G401 (cell line): ENCODE results near the gene MLPH. TPM values are rescaled to one million over a fixed set of nuclear protein-coding genes. Genes with fewer than 3 reads are reported as not detected.

Source experiments
- DNase-seq: peaks from one replicate; pipeline ENCODE4 v3.0.0-alpha.2; 2015; ENCODE audit warnings: low spot score
- in situ Hi-C: cut with HindIII; loops from 2 replicates; pipeline ENCODE4 v1.10.0; 2016; ENCODE audit warnings: low sequenced_read_pairs, mixed read lengths
- total RNA-seq: library from RNA; depleted of rRNA; stranded (reverse); fragments of >200 nt; shearing (Covaris generic); gene quantifications from 2 replicates; pipeline ENCODE4 v1.2.3, GENCODE V29; 2014

Gene MLPH
- total RNA-seq, 1 experiment from 2014 or later: 1.6 TPM

DNA sequence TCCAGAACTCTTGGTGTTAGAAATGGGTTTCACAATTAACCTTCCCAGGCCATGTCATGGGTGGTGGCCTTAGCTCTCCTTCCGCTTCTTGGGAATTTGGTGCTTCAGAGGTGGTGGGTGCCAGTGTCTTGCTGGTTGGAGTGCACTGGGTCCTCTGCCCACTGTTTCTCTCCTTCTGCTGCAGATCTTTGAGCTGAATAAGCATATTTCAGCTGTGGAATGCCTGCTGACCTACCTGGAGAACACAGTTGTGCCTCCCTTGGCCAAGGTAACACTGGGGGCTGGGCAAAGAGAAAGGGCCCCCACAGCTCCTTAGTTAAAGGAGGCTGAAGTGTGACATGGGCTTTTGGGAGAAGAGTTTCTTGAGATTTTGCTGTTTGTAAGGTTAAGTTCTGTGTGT lies 47.3 kb downstream of the MLPH start:
- in situ Hi-C loops: no loop called here
- DNase-seq: no peak

DNA sequence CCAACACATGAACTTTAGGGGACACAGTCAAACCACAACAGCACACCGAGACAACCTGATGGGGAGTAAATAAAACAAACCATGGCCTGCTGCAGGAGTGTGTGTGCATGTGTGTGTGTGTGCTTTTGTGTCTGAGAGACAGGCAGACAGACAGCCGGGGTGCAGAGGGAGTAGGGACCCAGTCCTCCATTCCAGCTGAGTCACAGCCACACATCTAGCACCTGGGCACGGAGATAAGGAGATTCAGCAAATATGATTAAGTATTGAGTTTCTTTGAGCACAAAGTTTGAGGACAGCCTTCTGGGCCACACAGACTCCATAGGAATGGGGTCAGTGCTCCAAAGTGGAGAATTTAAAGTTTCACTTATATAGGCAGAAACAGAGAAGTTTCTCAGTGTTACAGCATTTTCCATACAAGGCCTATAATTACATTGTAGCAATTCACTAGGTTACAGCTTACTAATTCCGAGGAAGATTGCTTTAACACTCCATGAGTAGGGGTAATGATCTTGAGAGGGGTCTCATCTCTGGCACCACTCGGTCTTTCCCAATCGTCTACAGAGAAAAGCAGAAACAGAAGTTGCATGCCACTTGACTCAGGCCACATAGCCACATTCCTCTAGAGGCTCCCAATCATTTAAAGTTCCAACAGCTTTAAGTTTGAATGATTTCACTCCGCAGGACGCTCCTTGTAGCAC lies 48.5 kb downstream of the MLPH start:
- DNase-seq: no peak
- in situ Hi-C loops: no loop called here

DNA sequence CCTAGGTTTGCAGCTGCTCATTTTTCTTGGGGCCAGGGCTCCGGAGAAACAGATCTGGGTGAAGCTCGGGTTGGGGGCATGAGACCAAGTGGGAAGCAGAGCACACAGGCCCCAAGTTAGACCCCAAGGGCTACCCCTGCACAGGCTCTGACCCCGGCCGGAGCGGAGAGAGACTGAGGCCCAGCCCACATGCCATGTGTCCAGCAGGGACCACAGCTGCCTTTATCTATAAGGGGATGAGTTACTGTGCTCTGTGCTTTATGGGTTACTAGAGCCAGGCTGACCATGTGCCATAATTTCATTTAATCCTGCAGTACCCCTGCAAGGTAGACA lies 49.0 kb downstream of the MLPH start:
- no peak for DNase-seq
- in situ Hi-C loops: no loop called here

- DNase-seq: no peak
- in situ Hi-C loops: no loop called here
Measured at GRCh38 chr2:237536617-237537016, 49.6 kb downstream of the MLPH start.

GRCh38 chr2:237538001-237538720 lies 51.1 kb downstream of the MLPH start:
- DNase-seq: no peak
- in situ Hi-C loops: no loop called here

DNA sequence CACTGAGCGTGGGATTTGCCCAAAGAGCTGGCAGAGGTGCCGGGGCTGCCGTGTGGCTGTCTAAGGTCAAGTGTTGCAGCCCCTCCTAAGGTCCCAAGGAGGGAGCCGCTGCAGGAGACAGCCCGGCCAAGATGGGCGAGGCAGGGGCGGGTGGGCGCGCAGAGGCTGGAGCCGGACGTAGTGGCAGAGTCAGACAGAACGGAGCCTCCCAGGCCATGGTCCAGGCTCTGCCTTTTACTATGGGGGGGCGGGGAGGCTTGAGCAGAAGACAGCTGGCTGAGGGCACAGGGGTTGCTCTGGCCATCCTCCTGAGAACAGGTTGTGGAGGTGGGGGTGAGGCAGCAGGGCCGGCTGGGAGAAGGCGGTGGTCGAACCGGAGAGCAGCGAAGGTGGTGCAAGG lies 51.9 kb downstream of the MLPH start:
- no peak for DNase-seq
- in situ Hi-C loops: no loop called here

DNA sequence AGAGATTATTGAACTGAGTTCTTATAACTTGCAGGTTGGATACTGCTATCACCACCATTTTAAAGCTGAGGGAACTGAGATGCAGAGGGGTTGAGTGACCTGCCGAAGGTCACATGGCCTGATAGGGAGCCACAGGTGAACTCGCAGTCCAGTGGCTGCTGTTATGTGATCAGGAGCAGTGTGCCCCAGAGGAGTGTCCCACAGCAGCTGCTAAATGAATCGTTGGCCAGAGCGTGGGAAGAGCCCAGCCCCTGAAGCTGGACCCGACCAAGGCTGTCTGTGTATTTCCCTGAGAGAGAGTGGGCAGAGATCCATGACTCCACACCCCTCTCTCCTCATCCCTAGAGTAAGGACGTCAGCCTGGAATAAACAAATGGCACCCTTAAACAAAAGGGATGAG lies 52.6 kb downstream of the MLPH start:
- in situ Hi-C loops: no loop called here

GRCh38 chr2:237540223-237540775 lies 53.2 kb downstream of the MLPH start:
- no peak for DNase-seq
- in situ Hi-C loops: no loop called here

More for the DNA sequence above, 52.6 kb downstream of the MLPH start:
- DNase-seq: no peak

DNA sequence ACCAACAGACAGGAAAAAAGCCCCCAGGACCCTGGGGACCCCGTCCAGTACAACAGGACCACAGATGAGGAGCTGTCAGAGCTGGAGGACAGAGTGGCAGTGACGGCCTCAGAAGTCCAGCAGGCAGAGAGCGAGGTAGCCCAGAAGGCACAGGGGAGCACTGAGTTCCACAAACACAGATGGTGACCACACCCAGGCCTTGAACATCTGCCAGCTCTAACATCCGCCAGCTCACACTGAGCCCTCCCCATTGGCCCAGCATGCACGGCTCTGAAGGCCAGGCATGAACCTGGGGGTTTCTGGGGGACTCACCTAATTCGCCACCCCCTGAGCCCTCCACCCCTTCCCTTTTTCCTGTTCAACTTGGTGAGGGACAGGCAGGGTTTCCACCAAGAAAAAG lies 53.8 kb downstream of the MLPH start:
- no peak for DNase-seq
- in situ Hi-C loops: no loop called here

DNA sequence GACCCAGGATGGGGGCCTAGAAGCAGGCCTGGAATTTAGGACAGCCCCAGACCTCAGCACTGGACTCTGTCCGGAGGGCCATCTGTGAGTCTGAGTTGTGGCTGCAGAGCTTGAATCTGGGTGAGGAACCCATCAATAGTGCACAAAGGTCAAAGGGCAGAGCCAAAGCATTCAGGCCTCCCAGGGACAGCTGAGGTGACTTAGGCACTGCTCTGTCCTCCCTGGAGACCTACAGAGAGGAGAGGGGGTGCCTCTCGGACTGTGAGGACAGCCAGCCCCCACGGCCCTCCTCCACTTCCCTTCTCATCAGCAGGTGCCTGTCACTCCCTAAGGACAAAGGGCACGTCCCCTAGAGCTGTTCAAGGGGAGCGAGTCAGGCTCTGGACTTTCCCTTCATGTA lies 54.2 kb downstream of the MLPH start:
- in situ Hi-C loops: no loop called here
- DNase-seq: no peak

DNA sequence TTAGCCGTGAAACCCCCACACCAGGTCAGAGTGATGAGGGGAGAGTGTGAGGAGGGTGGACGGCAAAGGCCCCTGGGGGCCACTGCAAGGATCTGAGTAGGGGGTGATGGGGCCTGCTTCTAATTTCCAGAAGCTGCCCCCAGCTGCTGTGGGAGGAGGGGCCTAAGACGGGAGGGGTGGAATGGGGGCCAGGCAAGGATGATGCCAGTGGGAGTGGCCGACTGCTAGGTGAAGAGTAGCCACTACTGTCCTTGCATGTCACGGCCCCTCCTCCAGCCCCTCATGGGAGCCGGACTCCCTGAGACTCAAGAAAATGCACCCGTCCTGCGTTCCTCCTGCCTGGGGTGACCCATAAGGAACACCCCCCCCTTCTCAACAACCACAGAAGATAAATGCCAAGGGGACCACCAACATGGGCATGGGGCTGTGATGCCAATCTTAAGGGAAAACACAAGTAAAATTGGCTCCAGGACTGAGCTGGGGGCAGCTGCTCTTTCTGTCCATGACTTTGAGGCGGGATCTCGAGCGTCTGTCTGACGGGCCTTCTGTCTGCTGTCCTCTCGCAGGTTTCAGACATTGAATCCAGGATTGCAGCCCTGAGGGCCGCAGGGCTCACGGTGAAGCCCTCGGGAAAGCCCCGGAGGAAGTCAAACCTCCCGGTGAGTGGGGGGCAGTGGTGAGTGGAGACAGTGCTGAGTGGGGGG lies 55.1 kb downstream of the MLPH start:
- DNase-seq: no peak
- in situ Hi-C loops: no loop called here

GRCh38 chr2:237546040-237546875 lies 59.2 kb downstream of the MLPH start:
- DNase-seq: no peak
- in situ Hi-C loops: no loop called here

DNA sequence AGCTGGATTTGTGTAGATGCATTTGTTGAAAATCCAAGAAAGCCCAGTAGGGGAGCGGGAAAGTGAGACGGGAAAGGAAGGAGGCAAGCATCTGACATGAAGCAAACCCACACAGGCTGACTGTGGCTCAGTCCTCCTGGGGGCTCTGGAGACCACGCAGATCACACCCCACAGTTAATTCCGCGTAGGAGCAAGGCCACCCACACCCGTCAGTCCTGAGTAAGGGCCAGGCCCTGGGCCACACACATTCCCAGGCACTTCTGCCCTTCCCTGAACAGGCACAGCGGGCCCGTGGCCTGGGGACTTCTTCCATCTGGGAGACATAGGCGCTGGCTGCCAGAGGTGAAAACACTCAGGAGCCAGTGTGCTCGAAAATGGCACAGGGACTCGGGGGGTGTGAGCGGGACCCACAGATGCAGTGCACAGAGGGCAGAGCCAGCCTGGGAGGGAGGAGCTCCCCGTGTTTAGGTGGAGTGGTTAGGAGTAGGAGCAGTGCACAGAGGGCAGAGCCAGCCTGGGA lies 59.9 kb downstream of the MLPH start:
- DNase-seq: no peak
- in situ Hi-C loops: no loop called here

DNA sequence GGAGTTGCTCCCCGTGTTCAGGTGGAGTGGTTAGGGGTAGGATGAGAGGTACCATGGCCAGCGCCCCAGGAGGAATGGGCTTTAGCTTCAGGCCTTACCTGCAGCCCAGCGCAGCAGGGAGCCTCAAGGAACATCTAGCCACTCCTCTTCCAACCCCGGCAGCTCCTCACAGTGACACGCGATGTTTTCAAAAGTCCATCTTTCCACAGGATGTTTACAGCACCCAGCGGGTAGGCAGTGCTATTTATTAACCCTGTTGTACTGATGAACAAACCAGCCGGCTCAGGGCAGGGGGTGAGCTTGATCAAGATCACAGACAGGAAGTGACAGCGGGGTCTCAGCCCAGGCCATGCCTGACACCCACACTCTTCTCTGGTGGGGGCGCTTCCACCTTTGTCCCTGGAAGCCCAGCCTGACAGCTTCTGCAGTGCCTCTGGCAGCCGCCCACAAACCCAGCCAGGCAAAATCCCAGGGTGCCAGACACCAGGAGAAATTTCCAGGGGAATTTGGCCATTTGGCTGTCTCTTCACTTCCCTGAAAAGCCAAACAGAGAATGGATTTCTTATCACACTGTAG lies 60.9 kb downstream of the MLPH start:
- in situ Hi-C loops: no loop called here
- DNase-seq: no peak

DNA sequence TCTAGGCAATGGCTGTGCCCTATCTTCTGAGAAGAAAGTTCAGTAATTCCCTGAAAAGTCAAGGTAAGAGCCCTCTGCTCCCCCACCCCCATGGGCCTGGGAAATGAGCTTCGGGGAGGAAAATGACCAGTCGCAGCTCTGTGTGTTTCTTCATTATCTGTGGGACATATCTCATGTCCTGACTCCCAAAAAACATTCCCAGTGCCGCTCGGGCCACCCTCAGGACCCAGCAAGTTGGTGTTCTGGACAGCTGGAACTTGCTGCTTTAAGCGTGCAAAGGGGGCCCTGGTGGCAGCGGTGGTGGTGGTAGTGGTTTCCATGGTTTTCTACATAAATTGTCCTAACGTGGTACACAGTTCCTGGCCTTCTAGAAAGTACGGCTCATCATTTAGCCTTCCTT lies 62.2 kb downstream of the MLPH start:
- in situ Hi-C loops: no loop called here
- no peak for DNase-seq

DNA sequence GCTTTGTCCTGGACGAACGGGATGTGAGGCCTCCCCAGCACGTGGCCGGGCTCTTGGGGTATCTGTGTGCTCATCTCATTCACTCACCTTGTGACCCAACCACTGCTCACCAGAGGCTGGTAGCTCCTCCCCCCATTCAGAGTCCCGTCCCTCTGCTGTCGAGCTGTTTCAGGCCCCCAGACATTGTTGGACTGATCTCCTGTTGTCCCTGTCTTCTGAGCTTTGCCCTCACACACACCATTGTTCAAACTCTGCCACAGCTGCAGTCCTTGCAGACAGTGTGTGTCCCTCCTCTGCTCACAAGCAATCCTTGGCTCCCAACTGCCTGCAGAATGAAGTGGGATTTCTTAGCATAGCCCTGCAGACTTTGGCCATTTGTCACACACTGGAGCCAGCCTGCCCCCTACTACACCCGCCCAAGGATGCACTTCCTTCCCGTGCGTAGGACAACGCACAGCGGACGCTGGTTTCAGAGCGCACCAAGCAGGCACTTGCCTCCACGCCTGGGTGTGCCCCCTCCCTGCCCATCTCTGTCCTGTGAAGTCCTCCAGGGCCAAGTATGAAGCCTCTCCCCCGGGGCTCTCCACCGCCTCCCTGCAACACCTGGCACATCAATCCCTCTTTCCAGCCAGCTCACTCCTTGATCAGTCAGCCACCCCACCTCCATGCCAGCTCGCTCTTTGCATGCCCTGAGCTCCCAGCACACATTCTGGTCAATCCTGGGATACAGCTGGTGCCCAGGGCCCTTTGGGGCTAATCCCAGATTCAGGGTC lies 62.8 kb downstream of the MLPH start:
- DNase-seq: no peak
- in situ Hi-C loops: no loop called here

DNA sequence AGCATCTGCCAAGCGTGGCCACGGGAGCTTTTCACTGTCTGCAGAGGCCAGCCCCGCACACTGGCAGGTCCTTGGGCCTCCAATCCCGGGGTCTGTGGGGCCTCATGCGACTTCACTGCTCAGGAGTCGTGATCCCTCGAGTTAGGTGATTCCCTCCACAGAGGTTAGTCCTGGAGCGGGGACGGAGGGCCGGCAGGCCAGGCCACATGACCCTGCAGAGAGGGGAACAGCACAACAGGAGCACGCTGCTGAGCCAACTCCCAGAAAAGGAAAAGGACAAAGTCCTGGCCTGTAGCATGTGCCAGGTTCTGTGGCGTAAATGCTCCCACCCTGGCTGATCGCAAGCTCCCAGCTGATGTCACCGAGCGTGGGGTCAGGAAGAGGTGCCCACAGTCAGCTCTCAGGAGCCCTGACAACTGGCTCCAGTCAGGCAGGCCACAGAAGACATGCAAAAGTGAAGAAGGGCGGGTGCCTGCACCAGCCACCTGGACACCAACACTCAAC lies 64.1 kb downstream of the MLPH start:
- in situ Hi-C loops: no loop called here
- no peak for DNase-seq

- in situ Hi-C loops: no loop called here
- no peak for DNase-seq
Measured at GRCh38 chr2:237552908-237553307, 65.9 kb downstream of the MLPH start.
